Activated CD8-positive, alpha-beta memory T cell treated with anti-CD3 and anti-CD28 coated beads, Interleukin-2, amount 50 U/mL, for 1 hour (primary cell): ENCODE data around the gene ST6GALNAC3.

Experiments
- DNase-seq: peaks from one replicate; pipeline ENCODE4 v3.0.0-alpha.2; 2020; ENCODE audit errors: extremely low read depth

Gene ST6GALNAC3

DNA sequence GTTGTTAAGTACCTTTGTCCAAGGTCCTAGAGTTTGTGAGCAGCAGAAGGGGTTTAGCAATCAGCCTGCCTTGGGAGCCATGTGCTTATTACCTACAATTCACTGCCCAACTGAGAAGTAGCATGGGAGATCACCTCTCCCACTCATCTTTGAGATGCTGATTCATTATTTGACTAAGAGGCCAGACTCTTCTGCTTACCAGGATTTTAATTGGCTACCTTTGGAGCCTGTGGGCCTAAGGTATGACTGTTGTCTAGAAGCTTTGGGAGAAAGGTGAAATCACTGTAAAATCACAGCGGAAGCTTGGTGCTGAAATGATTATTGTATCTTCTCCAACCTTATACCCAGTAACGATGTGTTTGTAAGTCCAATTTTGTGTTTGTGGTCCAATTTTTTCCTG, 213.4 kb downstream of the ST6GALNAC3 start:
- DNase-seq: no peak

GRCh38 chr1:76288758-76289483, 214.4 kb downstream of the ST6GALNAC3 start:
- DNase-seq: no peak

GRCh38 chr1:76289692-76290091, 215.1 kb downstream of the ST6GALNAC3 start:
- no peak for DNase-seq

GRCh38 chr1:76290271-76290670, 215.7 kb downstream of the ST6GALNAC3 start:
- DNase-seq: no peak

- DNase-seq: no peak
Observed at GRCh38 chr1:76291191-76291590, 216.6 kb downstream of the ST6GALNAC3 start.

DNA sequence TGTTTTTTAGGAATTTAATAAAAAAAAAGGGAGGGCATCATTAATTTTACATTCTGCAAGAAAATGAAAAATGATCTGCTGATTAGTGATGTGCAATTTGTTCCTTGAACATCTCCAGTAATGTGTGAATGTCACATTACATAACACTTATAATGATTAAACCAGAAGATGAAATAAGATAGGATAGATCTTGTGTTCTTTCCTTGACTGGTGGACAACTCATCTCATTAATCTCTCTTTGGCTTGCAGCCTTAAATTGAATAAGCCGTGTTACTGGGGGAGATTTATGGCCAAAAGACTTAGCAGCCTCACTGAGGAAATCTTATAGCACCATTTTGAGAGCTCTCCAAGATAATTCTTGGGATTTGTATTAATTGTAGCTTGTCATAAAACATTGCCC, 217.2 kb downstream of the ST6GALNAC3 start:
- no peak for DNase-seq

- DNase-seq: no peak
Observed at GRCh38 chr1:76292418-76293184, 218.1 kb downstream of the ST6GALNAC3 start.

- no peak for DNase-seq
Observed at GRCh38 chr1:76293831-76294230, 219.3 kb downstream of the ST6GALNAC3 start.

- DNase-seq: no peak
Observed at GRCh38 chr1:76294482-76295194, 220.1 kb downstream of the ST6GALNAC3 start.

DNA sequence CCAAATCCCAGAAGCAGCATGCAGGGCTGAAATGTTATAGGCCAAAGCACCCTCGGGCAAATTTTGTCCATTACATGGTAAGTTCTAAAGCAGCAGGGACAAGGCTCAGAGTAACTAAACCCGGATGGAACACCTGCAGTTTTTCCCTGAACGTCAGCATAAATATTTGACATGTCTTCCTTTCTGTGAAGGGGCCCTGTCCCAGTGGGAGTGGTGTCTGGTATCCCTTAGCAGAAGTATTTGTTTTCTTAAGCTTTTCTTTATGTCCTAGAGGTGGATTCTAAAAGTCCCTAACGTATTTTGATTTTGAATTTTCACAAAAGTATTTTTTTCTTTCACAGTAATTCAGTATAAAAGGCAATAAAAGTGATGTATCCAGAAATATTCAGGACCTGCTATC, 223.9 kb downstream of the ST6GALNAC3 start:
- no peak for DNase-seq

DNA sequence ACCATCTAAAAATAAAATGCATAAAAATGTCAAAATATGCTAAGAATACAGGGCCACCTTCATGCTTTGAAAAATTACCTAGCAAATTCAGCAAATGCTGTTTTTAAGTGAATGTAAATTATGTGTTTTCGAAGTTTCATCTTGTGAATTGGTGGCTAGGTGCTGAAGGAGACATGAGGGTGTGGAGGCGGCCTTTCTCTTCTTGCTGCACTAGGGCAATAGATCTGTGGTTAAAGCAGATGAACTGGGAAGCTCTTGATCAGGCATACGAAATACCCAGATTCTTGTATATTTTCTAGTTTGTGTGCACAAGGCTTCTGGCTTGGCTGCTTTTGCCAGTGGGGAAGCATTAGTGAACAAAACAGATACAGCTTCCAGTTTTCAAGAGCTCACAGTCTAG, 224.5 kb downstream of the ST6GALNAC3 start:
- DNase-seq: no peak

- DNase-seq: no peak
Observed at GRCh38 chr1:76300556-76300955, 226.0 kb downstream of the ST6GALNAC3 start.

- no peak for DNase-seq
Observed at GRCh38 chr1:76302711-76303339, 228.3 kb downstream of the ST6GALNAC3 start.

DNA sequence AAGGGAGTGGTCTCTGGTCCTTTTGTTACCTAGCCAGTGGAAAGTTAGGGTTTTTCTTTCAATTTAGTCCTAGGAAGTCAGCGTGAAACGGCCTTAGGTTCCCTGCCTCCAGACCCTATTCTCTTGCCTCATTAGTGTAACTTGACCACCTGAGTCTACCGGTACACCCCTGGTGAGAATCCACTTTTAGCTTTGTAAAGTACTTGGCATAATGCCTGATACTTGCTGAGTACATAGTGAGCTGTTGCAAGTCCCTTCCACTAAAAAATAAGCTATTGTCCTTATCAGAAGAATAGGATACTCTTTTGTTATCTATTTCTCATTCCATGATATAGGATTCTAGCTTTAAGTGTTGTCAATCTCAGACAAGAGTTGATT, 228.8 kb downstream of the ST6GALNAC3 start:
- DNase-seq: no peak

- no peak for DNase-seq
Observed at GRCh38 chr1:76313304-76313703, 238.8 kb downstream of the ST6GALNAC3 start.

GRCh38 chr1:76314730-76315129, 240.2 kb downstream of the ST6GALNAC3 start:
- no peak for DNase-seq

DNA sequence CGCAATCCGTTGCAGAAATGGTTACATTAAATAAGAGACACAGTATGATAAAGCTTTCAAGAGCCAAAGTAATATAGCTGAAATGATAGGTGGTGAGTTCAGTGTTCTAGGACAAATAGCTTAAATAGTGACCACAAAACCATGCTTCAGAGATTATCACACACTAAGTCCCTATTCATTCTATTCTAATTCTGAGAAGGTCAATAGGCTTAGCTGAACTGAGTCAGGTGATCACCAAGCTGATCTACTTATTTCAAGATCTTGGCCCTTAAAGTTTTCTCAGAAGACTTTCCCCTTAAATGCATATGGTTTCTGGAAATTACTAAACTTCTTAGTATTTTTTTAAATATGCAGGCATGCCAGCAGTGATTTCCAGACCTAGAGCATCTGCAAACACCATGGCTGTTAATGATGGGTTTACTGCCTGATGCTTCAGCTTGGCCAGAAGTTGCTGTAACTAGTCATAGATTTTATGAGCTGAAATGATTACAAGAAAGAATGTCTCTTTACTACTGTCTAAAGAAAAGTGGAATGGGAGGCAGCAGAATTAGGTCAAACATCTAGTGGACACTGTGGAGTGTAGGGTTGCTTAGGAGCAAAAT, 242.9 kb downstream of the ST6GALNAC3 start:
- DNase-seq: no peak

DNA sequence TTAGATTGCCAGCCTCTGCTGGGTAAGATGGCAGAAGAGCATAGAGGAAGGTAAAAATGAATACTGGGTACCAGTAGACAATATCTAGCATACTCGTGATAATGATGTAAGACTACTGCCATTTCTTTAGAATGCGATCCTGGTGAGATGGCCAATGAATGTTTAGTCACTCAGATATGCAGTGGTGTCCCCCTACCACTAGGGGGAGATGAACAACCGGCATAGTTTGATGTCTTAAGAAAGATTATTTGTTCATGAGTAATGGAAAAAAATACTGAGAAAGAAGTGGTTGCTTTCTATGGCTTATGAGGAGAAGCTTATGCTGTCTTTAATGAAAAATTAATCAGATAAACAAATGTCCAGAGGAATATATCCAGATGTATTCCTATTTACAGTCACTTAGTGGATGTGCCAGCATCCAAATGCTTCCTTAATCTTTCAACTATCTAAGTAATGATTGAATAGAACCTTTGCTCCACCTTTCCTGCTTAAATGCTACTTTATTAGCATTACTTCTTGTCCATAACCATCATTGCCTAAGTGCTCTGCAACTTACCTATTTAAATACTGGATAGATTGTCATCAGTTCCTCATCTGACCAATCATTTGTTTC, 256.6 kb downstream of the ST6GALNAC3 start:
- DNase-seq: peak; percentile 4

GRCh38 chr1:76335882-76336281, 261.3 kb downstream of the ST6GALNAC3 start:
- no peak for DNase-seq

DNA sequence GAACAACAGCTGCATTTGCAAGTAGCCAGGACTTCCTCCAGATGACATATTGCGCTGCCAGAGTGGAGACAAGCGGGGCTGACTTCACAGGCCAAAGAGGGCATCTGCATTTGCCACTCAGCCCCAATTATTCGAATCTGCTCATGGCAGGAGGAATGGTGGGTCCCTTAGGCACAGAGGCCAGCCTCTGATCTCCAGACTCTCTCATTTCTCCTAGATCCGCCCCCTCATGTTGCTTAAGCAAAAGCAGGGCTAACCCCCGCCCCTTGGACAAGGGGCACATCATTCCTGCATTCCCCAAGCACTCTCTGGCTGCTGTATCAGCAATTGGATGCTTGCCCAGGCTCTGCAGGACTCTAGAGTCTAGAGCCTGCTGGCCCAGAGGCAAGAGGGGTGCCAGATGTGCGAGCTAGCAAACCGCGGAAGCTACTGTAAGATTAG, 262.4 kb downstream of the ST6GALNAC3 start:
- DNase-seq: no peak

GRCh38 chr1:76337542-76338219, 263.1 kb downstream of the ST6GALNAC3 start:
- no peak for DNase-seq
